HepG2 (cell line): ENCODE results near the gene STKLD1. TPM values are rescaled to one million over a fixed set of nuclear protein-coding genes. Genes with fewer than 3 reads are reported as not detected.
A peak's percentile ranks its signal among the peaks of the same experiment; 100 is the strongest.

ENCODE experiments used
- FOXK2 ChIP-seq: fragments of 450-650 bp; IDR thresholded peaks from 2 replicates; pipeline ENCODE4 v1.6.1; 2016
- HNF4G ChIP-seq, 2 experiments: sonication (generic) in 1 of 2; formaldehyde crosslinking in 1 of 2; IDR thresholded peaks; 2 replicates each; pipeline versions ENCODE4 v1.4.0 to v1.6.1; 2011 to 2020; ENCODE audit warnings: borderline replicate concordance in 2 of 2, low read depth in 2 of 2, mild to moderate bottlenecking in 2 of 2, low read length in 1 of 2, missing genetic modification reagents in 1 of 2, moderate library complexity in 1 of 2
- HNRNPH1 ChIP-seq: fragments of 200-400 bp; formaldehyde crosslinking; optimal IDR thresholded peaks from 2 replicates; pipeline ENCODE3; 2017; ENCODE audit warnings: mild to moderate bottlenecking, low read depth, low read length
- MATR3 ChIP-seq: sonication (generic); formaldehyde crosslinking; IDR thresholded peaks from 2 replicates; pipeline ENCODE4 v1.4.0; 2020; ENCODE audit warnings: missing genetic modification reagents
- MBD4 ChIP-seq: IDR thresholded peaks from 2 replicates; pipeline ENCODE4 v1.6.1; 2012; ENCODE audit warnings: low read length, inconsistent platforms, borderline replicate concordance
- MXD3 ChIP-seq: IDR thresholded peaks from 2 replicates; pipeline ENCODE4 v1.6.1; 2016; ENCODE audit warnings: mild to moderate bottlenecking, missing biosample characterization, missing genetic modification reagents
- NCOR1 ChIP-seq: fragments of 200-600 bp; sonication (generic); IDR thresholded peaks from 2 replicates; pipeline ENCODE4 v1.7.0; 2017; ENCODE audit warnings: antibody characterized with exemption, low read length, borderline replicate concordance
- NFIC ChIP-seq: IDR thresholded peaks from 2 replicates; pipeline ENCODE4 v1.6.1; 2012; ENCODE audit warnings: mild to moderate bottlenecking, low read length, inconsistent platforms
- PAF1 ChIP-seq: IDR thresholded peaks from 2 replicates; pipeline ENCODE4 v1.6.1; 2016; ENCODE audit warnings: missing genetic modification reagents, missing compliant biosample characterization
- RFXANK ChIP-seq: IDR thresholded peaks from 2 replicates; pipeline ENCODE4 v1.6.1; 2016
- RORA ChIP-seq: sonication (generic); formaldehyde crosslinking; IDR thresholded peaks from 2 replicates; pipeline ENCODE4 v1.5.0; 2020; ENCODE audit warnings: mild to moderate bottlenecking, missing genetic modification reagents, moderate library complexity
- SNRNP70 ChIP-seq: fragments of 200-400 bp; formaldehyde crosslinking; IDR thresholded peaks from 2 replicates; pipeline ENCODE4 v1.6.1; 2017; ENCODE audit warnings: mild to moderate bottlenecking, low read depth, low read length, moderate library complexity
- SRF ChIP-seq: IDR thresholded peaks from 2 replicates; pipeline ENCODE4 v1.6.1; 2011; ENCODE audit warnings: mild to moderate bottlenecking, low read depth, low read length, moderate library complexity
- STAT5B ChIP-seq: sonication (generic); formaldehyde crosslinking; IDR thresholded peaks from 2 replicates; pipeline ENCODE4 v1.4.0; 2020; ENCODE audit warnings: missing genetic modification reagents
- THAP11 ChIP-seq: IDR thresholded peaks from 2 replicates; pipeline ENCODE4 v1.6.1; 2016; ENCODE audit warnings: missing biosample characterization, missing genetic modification reagents
- TOE1 ChIP-seq: sonication (generic); formaldehyde crosslinking; IDR thresholded peaks from 2 replicates; pipeline ENCODE4 v1.4.0; 2020; ENCODE audit warnings: mild to moderate bottlenecking, missing genetic modification reagents
- TRIM24 ChIP-seq: sonication (generic); formaldehyde crosslinking; IDR thresholded peaks from 2 replicates; pipeline ENCODE4 v1.8.0; 2022; ENCODE audit warnings: mild to moderate bottlenecking, missing genetic modification reagents
- ZBTB25 ChIP-seq: IDR thresholded peaks from 2 replicates; pipeline ENCODE4 v1.6.1; 2018; ENCODE audit warnings: missing genetic modification reagents
- ZBTB38 ChIP-seq: sonication (generic); formaldehyde crosslinking; IDR thresholded peaks from 2 replicates; pipeline ENCODE4 v1.5.1; 2020; ENCODE audit warnings: mild to moderate bottlenecking, missing genetic modification reagents
- ZKSCAN8 ChIP-seq: IDR thresholded peaks from 2 replicates; pipeline ENCODE4 v1.6.1; 2016; ENCODE audit warnings: borderline replicate concordance, missing genetic modification reagents, missing compliant biosample characterization
- ZNF33A ChIP-seq: sonication (generic); formaldehyde crosslinking; IDR thresholded peaks from 2 replicates; pipeline ENCODE4 v1.5.1; 2020; ENCODE audit warnings: missing genetic modification reagents, mild to moderate bottlenecking, moderate library complexity, borderline replicate concordance
- ZNF605 ChIP-seq: sonication (generic); formaldehyde crosslinking; IDR thresholded peaks from 2 replicates; pipeline ENCODE4 v1.8.0; 2022; ENCODE audit warnings: mild to moderate bottlenecking, missing genetic modification reagents
- ZNF615 ChIP-seq: sonication (generic); formaldehyde crosslinking; IDR thresholded peaks from 2 replicates; pipeline ENCODE4 v1.5.0; 2020; ENCODE audit warnings: mild to moderate bottlenecking, missing genetic modification reagents, borderline replicate concordance
- ZNF678 ChIP-seq: sonication (generic); formaldehyde crosslinking; IDR thresholded peaks from 2 replicates; pipeline ENCODE4 v1.4.0; 2020; ENCODE audit warnings: mild to moderate bottlenecking, missing genetic modification reagents
- ZNF713 ChIP-seq: sonication (generic); formaldehyde crosslinking; IDR thresholded peaks from 2 replicates; pipeline ENCODE4 v1.4.0; 2020; ENCODE audit warnings: mild to moderate bottlenecking, missing genetic modification reagents
- ZNF749 ChIP-seq: sonication (generic); formaldehyde crosslinking; IDR thresholded peaks from 2 replicates; pipeline ENCODE4 v1.8.0; 2022; ENCODE audit warnings: mild to moderate bottlenecking, missing genetic modification reagents, moderate library complexity, borderline replicate concordance
- polyA plus RNA-seq, 8 experiments: library from polyadenylated mRNA; depleted of rRNA in 3 of 8; stranded (reverse) in 7 of 8; unstranded in 1 of 8; fragments of >200 nt; fragmentation: Illumina TruSeq in 4 of 8; extraction: Trizol in 4 of 8; gene quantifications; 2 replicates each; pipeline versions ENCODE4 v1.2.1 to v1.2.3, GENCODE V29; 2011 to 2016; ENCODE audit warnings: low read depth in 4 of 8, missing spikeins in 1 of 8, mixed read lengths in 1 of 8; ENCODE audit not compliant: insufficient read depth in 1 of 8
- total RNA-seq, 5 experiments: library from RNA; depleted of rRNA; stranded (reverse); fragments of >200 nt; fragmentation: Illumina TruSeq; extraction: Trizol; gene quantifications; 2 replicates each; pipeline ENCODE4 v1.2.3, GENCODE V29; 2016; ENCODE audit warnings: low read depth in 1 of 5
- TF ChIP-seq, protein P1 (sequence below): sonication (generic); formaldehyde crosslinking; IDR thresholded peaks from 2 replicates; pipeline ENCODE4 v1.4.0; 2020; ENCODE audit warnings: missing genetic modification reagents

Gene STKLD1
- total and polyA plus RNA-seq, 2 of the 13 experiments (the other 11 are each of a cell fraction or from before 2014, with no cell fraction given): 1.5 to 2.2 TPM

DNA sequence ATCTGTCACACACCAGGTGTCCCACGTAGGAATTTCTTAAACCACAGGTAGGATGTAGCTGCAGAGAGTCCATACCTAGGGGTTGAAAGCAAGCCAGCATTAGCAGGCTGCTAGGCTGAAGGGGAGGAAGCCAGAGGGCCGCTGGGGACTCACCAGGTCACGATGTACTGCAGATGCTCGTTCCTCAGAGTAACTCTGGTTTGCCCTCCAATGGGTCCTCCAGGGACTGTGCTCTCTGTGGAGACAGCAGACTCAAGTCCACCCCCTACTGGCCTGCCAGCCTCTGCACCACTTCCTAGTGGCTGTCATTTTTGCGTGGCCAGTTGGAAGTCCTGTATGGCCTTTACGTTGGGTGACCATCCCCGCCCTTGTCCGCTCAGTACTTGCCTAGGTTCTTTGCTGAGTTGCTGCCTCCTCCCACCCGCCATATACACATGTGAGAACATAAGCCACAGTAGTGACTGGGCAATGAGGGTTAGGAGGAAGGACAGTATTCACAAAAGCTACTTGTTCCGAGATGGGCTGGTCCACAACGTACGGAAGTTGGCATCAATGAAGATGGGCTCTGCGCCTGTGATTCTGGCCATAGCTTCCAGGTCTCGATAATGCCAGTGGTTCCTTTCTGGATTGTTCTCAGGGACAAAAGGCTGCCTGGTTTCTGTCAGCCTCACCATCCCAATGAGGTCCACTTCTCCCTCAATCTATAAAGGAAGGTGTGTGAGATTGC is 24.1 kb upstream of the STKLD1 start (continued):
- TF ChIP-seq TRIM24 (CRISPR knock-in tag): no peak
- TF ChIP-seq STAT5B: no peak
- TF ChIP-seq MBD4: 0 out of 2 replicates have a peak, but pooled peaks have one; percentile 13
- TF ChIP-seq ZNF749 (CRISPR knock-in tag): no peak
- no peak for TF ChIP-seq ZNF713
- TF ChIP-seq FOXK2: no peak
- TF ChIP-seq SRF: no peak
- no peak for TF ChIP-seq TOE1
- TF ChIP-seq ZKSCAN8 (CRISPR knock-in tag): no peak
- TF ChIP-seq HNF4G (IDR thresholded peaks at IDR 0.05; ENCODE audit: borderline replicate concordance, low read depth, low read length): no peak
- TF ChIP-seq HNF4G (CRISPR knock-in tag; IDR thresholded peaks at IDR 0.05; ENCODE audit: borderline replicate concordance, low read depth): no peak
- TF ChIP-seq MXD3 (CRISPR knock-in tag): no peak
- TF ChIP-seq ZBTB25: no peak
- TF ChIP-seq, protein P1, sequence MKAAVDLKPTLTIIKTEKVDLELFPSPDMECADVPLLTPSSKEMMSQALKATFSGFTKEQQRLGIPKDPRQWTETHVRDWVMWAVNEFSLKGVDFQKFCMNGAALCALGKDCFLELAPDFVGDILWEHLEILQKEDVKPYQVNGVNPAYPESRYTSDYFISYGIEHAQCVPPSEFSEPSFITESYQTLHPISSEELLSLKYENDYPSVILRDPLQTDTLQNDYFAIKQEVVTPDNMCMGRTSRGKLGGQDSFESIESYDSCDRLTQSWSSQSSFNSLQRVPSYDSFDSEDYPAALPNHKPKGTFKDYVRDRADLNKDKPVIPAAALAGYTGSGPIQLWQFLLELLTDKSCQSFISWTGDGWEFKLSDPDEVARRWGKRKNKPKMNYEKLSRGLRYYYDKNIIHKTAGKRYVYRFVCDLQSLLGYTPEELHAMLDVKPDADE: no peak
- no peak for TF ChIP-seq RORA (CRISPR knock-in tag)
- TF ChIP-seq NFIC: no peak
- no peak for TF ChIP-seq RFXANK
- TF ChIP-seq THAP11: 0 out of 2 replicates have a peak, but pooled peaks have one; percentile 25
- TF ChIP-seq ZNF678 (CRISPR knock-in tag): 0 out of 2 replicates have a peak, but pooled peaks have one; percentile 43
- TF ChIP-seq NCOR1: no peak
- TF ChIP-seq ZNF615 (CRISPR knock-in tag): no peak
- no peak for TF ChIP-seq HNRNPH1
- no peak for TF ChIP-seq SNRNP70
- peak; percentile 78 for TF ChIP-seq ZBTB38 (CRISPR knock-in tag)
- TF ChIP-seq PAF1: peak; percentile 84
- no peak for TF ChIP-seq ZNF605
- no peak for TF ChIP-seq MATR3 (CRISPR knock-in tag)
- no peak for TF ChIP-seq ZNF33A (CRISPR knock-in tag)
